H1 (cell line): ENCODE measurements around the gene PLCB1. TPM values are rescaled to one million over a fixed set of nuclear protein-coding genes. Genes with fewer than 3 reads are reported as not detected.

Experiments
- CTCF ChIA-PET: fragments of 300-600 bp; sonication (Branson Sonifier 250); formaldehyde crosslinking; loops from one replicate; lab custom pipeline; 2021; ENCODE audit not compliant: partially characterized antibody; lab: Charles Lee
- POLR2A ChIA-PET: fragments of 300-600 bp; sonication (Branson Sonifier 250); formaldehyde crosslinking; loops from one replicate; lab custom pipeline; 2021; ENCODE audit warnings: inconsistent platforms; ENCODE audit not compliant: partially characterized antibody; lab: Charles Lee
- DNase-seq, 2 experiments: peaks; one replicate each; pipeline versions ENCODE4 v3.0.0 to v3.0.0-alpha.2; 2010 to 2022; ENCODE audit warnings: low spot score in 2 of 2, low read depth in 1 of 2, mixed read lengths in 1 of 2
- FAIRE-seq: peaks from 2 replicates; lab custom pipeline; 2011; peaks lifted over from hg19 to GRCh38; lab: Jason Lieb, UNC
- H2AFZ ChIP-seq: 2 replicates; pipeline ENCODE4 v1.8.1; 2012; ENCODE audit warnings: low read length, inconsistent platforms
- H2AK5ac ChIP-seq: 2 replicates; pipeline ENCODE4 v1.6.1; 2013; ENCODE audit warnings: low read depth, low read length
- H2BK120ac ChIP-seq: replicated peaks from 2 replicates; pipeline ENCODE3; 2013; ENCODE audit warnings: low read depth, low read length, inconsistent platforms
- H2BK12ac ChIP-seq: 2 replicates; pipeline ENCODE4 v1.6.1; 2013; ENCODE audit warnings: low read depth, low read length
- H2BK15ac ChIP-seq: 2 replicates; pipeline ENCODE4 v1.6.1; 2013; ENCODE audit warnings: low read length
- H2BK20ac ChIP-seq: 2 replicates; pipeline ENCODE4 v1.6.1; 2013; ENCODE audit warnings: low read length
- H2BK5ac ChIP-seq: 2 replicates; pipeline ENCODE4 v1.6.1; 2013; ENCODE audit warnings: low read depth, low read length
- H3K14ac ChIP-seq: 2 replicates; pipeline ENCODE4 v1.6.1; 2013; ENCODE audit warnings: inconsistent platforms; ENCODE audit not compliant: insufficient read length
- H3K18ac ChIP-seq: 2 replicates; pipeline ENCODE4 v1.6.1; 2013; ENCODE audit warnings: low read length; ENCODE audit errors: extremely low read depth
- H3K23ac ChIP-seq: 2 replicates; pipeline ENCODE4 v1.6.1; 2013; ENCODE audit warnings: inconsistent platforms; ENCODE audit not compliant: insufficient read length
- H3K23me2 ChIP-seq: 2 replicates; pipeline ENCODE4 v1.6.1; 2013; ENCODE audit warnings: low read depth, low read length
- H3K27ac ChIP-seq: 2 replicates; pipeline ENCODE4 v1.6.1; 2011; ENCODE audit warnings: low read depth, low read length, inconsistent platforms
- H3K27me3 ChIP-seq, 4 experiments: replicated peaks in 1 of 4; 1 replicate in 1 of 4; 2 replicates in 3 of 4; pipeline versions ENCODE4 v1.6.1 to v1.8.1; 2011 to 2013; ENCODE audit warnings: low read length in 3 of 4, mild to moderate bottlenecking in 3 of 4, inconsistent platforms in 2 of 4, mixed read lengths in 2 of 4, moderate library complexity in 1 of 4; ENCODE audit not compliant: control insufficient read depth in 3 of 4, insufficient read depth in 3 of 4; ENCODE audit errors: extremely low read depth in 1 of 4
- H3K36me3 ChIP-seq, 4 experiments: 2 replicates each; pipeline versions ENCODE4 v1.6.1 to v1.8.1; 2011 to 2013; ENCODE audit warnings: mild to moderate bottlenecking in 4 of 4, low read length in 3 of 4, moderate library complexity in 2 of 4, control low read depth in 1 of 4, inconsistent platforms in 1 of 4; ENCODE audit not compliant: insufficient read depth in 4 of 4, control insufficient read depth in 2 of 4
- H3K4ac ChIP-seq: replicated peaks from 2 replicates; pipeline ENCODE3; 2013; ENCODE audit warnings: low read length, low read depth, mixed read lengths, inconsistent platforms; ENCODE audit not compliant: insufficient read length
- H3K4me1 ChIP-seq, 4 experiments: replicated peaks in 1 of 4; 1 replicate in 1 of 4; 2 replicates in 3 of 4; pipeline versions ENCODE4 v1.6.1 to v1.8.1; 2011 to 2013; ENCODE audit warnings: low read length in 3 of 4, inconsistent platforms in 2 of 4, mixed read lengths in 1 of 4; ENCODE audit not compliant: insufficient read depth in 4 of 4, control insufficient read depth in 3 of 4
- H3K4me2 ChIP-seq, 2 experiments: 2 replicates each; pipeline versions ENCODE4 v1.6.1 to v1.8.1; 2011 to 2013; ENCODE audit warnings: low read depth in 2 of 2, low read length in 2 of 2, control low read depth in 1 of 2, inconsistent platforms in 1 of 2, mild to moderate bottlenecking in 1 of 2; ENCODE audit not compliant: insufficient read depth in 1 of 2
- H3K4me3 ChIP-seq, 4 experiments: fragments of 200-600, 300-600 bp in 1 of 4; sonication (generic), shearing (Covaris generic), sonication (Bioruptor Twin) in 1 of 4; 2 replicates each; pipeline versions ENCODE4 v1.5.1 to v1.8.1; 2011 to 2016; ENCODE audit warnings: low read length in 4 of 4, low read depth in 3 of 4, control low read depth in 2 of 4, inconsistent platforms in 2 of 4, mild to moderate bottlenecking in 2 of 4, mixed read lengths in 1 of 4, moderate library complexity in 1 of 4; ENCODE audit not compliant: insufficient read depth in 2 of 4; ENCODE audit errors: extremely low read depth in 1 of 4
- H3K56ac ChIP-seq: replicated peaks from 2 replicates; pipeline ENCODE3; 2013; ENCODE audit warnings: low read depth, mild to moderate bottlenecking, mixed read lengths, low read length, inconsistent platforms; ENCODE audit not compliant: insufficient read length
- H3K79me1 ChIP-seq: 2 replicates; pipeline ENCODE4 v1.6.1; 2013; ENCODE audit warnings: low read depth, low read length, control low read depth
- H3K79me2 ChIP-seq, 2 experiments: 2 replicates each; pipeline versions ENCODE4 v1.6.1 to v1.8.1; 2012 to 2013; ENCODE audit warnings: low read length in 2 of 2, mild to moderate bottlenecking in 2 of 2, inconsistent platforms in 1 of 2; ENCODE audit not compliant: insufficient read depth in 2 of 2, control insufficient read depth in 1 of 2
- H3K9ac ChIP-seq, 4 experiments: replicated peaks in 1 of 4; 1 replicate in 1 of 4; 2 replicates in 3 of 4; pipeline versions ENCODE4 v1.6.1 to v1.8.1; 2011 to 2013; ENCODE audit warnings: low read depth in 3 of 4, low read length in 3 of 4, control low read depth in 2 of 4, mild to moderate bottlenecking in 2 of 4, moderate library complexity in 2 of 4, inconsistent platforms in 1 of 4; ENCODE audit errors: extremely low read depth in 1 of 4
- H3K9me3 ChIP-seq, 2 experiments: 2 replicates each; pipeline versions ENCODE4 v1.6.1 to v1.8.1; 2012 to 2013; ENCODE audit warnings: mild to moderate bottlenecking in 2 of 2, moderate library complexity in 2 of 2, control low read depth in 1 of 2, inconsistent platforms in 1 of 2, low read depth in 1 of 2, low read length in 1 of 2, mixed read lengths in 1 of 2; ENCODE audit not compliant: insufficient read depth in 2 of 2
- H4K20me1 ChIP-seq, 2 experiments: replicated peaks in 1 of 2; 2 replicates each; pipeline versions ENCODE3 to v1.8.1; 2011 to 2013; ENCODE audit warnings: inconsistent platforms in 2 of 2, low read length in 2 of 2, mild to moderate bottlenecking in 1 of 2; ENCODE audit not compliant: insufficient read depth in 2 of 2, control insufficient read depth in 1 of 2
- H4K5ac ChIP-seq: 2 replicates; pipeline ENCODE4 v1.6.1; 2013; ENCODE audit warnings: low read length, low read depth, mixed read lengths, inconsistent platforms; ENCODE audit not compliant: insufficient read length
- H4K8ac ChIP-seq: 2 replicates; pipeline ENCODE4 v1.8.0; 2013; ENCODE audit warnings: mild to moderate bottlenecking, moderate library complexity, low read length, inconsistent platforms; ENCODE audit not compliant: insufficient read depth; ENCODE audit errors: extremely low read depth
- H4K91ac ChIP-seq: replicated peaks from 2 replicates; pipeline ENCODE3; 2013; ENCODE audit warnings: low read length, mixed read lengths, inconsistent platforms; ENCODE audit not compliant: insufficient read length
- CTBP2 ChIP-seq: IDR thresholded peaks from 2 replicates; pipeline ENCODE4 v1.7.0; 2011; ENCODE audit warnings: borderline replicate concordance, mild to moderate bottlenecking, moderate library complexity, mixed read lengths, low read length; ENCODE audit not compliant: insufficient read depth, insufficient read length
- HDAC6 ChIP-seq: IDR thresholded peaks from one replicate; pipeline ENCODE4 v1.7.1; 2012; ENCODE audit warnings: low read depth, mild to moderate bottlenecking, inconsistent platforms, low read length, moderate library complexity
- SP4 ChIP-seq: IDR thresholded peaks from 2 replicates; pipeline ENCODE4 v1.6.1; 2012; ENCODE audit warnings: low read length, inconsistent platforms
- TEAD4 ChIP-seq: IDR thresholded peaks from 2 replicates; pipeline ENCODE4 v1.6.1; 2012; ENCODE audit warnings: low read depth, low read length, inconsistent platforms, mixed read lengths
- ZNF274 ChIP-seq: IDR thresholded peaks from 2 replicates; pipeline ENCODE4 v1.7.0; 2012; ENCODE audit warnings: low read length, borderline replicate concordance; ENCODE audit errors: extremely low read depth
- whole genome bisulfite sequencing, 2 experiments: shearing (Covaris generic) in 1 of 2; methylation state at CpG; one replicate each; pipeline versions ENCODE4 v1.1.6 to v1.1.7; 2013 to 2015; ENCODE audit warnings: low lambda C conversion rate in 2 of 2, mixed read lengths in 2 of 2, inconsistent platforms in 1 of 2, low coverage in 1 of 2, missing lambda C conversion rate in 1 of 2; ENCODE audit not compliant: insufficient replicate concordance in 2 of 2, insufficient coverage in 1 of 2, insufficient read length in 1 of 2; ENCODE audit errors: extremely low coverage in 1 of 2, missing lambda C conversion rate in 1 of 2; 5-methylcytosine and 5-hydroxymethylcytosine counted together
- polyA plus RNA-seq, 7 experiments: library from polyadenylated mRNA; depleted of rRNA in 3 of 7; stranded (reverse) in 5 of 7; unstranded in 2 of 7; fragments of >200 nt in 5 of 7; fragments of 200-250 nt in 2 of 7; gene quantifications; 1 replicate in 5 of 7; 2 replicates in 1 of 7; 4 replicates in 1 of 7; pipeline versions ENCODE4 v1.2.1 to v1.2.3, GENCODE V29; 2011 to 2013; ENCODE audit warnings: missing spikeins in 2 of 7, mixed read lengths in 2 of 7
- total RNA-seq: library from RNA; stranded (reverse); fragmentation: NEBNext Ultra II Directional; extraction: Animal tissue kit (Norgen Biotek cat#: 25700); gene quantifications from 2 replicates; pipeline ENCODE4 v1.2.1, GENCODE V29; 2021

PLCB1 gene
- total and polyA plus RNA-seq, 2 of the 8 experiments (the other 6 are each of a cell fraction or from before 2014, with no cell fraction given) = 2.6 to 9.1 TPM

DNA sequence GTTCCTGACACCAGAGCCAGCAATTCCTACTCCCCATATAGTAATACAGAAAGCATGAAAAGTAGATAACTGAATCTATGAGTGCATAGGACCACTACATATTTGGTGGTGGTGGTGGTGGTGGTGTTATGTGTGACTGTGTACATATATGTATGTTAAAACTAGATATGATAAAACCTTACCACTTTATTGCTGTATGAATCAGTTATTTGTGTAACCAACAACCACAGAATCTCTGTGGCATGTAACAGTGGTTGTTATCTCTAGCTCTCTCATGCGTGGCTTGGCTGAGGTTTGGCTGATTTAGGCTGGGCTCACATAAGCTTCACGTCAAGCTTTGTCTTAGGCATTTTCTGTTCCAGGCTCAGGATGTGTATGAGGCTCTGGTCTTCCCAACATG lies 55.7 kb downstream of the PLCB1 start:
- H3K36me3 ChIP-seq = no peaks in the 10 kb centered on the region
- H3K4ac ChIP-seq = no peak overlapping the region
- no peaks in the 10 kb centered on the region for H3K4me1 ChIP-seq
- H3K79me2 ChIP-seq = no peaks in the 10 kb centered on the region
- no peak overlapping the region for H4K5ac ChIP-seq
- H2BK20ac ChIP-seq = no peak overlapping the region
- no peak overlapping the region for H2BK120ac ChIP-seq
- H3K56ac ChIP-seq = no peak overlapping the region
- no peak overlapping the region for H3K27ac ChIP-seq
- H3K23me2 ChIP-seq = no peaks in the 10 kb centered on the region
- no peaks in the 10 kb centered on the region; the same call in 1 of the 2 replicates for H3K79me1 ChIP-seq
- H2BK5ac ChIP-seq = no peak overlapping the region
- no peak overlapping the region for H4K8ac ChIP-seq
- WGBS, 2 experiments = 97% methylated on average over 2 of the region's 2 CpGs; no CpG with 5 or more reads in 1 of the 2 experiments
- no peak overlapping the region for H3K4me2 ChIP-seq
- H3K18ac ChIP-seq = no peak overlapping the region
- no peaks in the 10 kb centered on the region for H3K27me3 ChIP-seq
- H2AK5ac ChIP-seq = no peak overlapping the region
- H4K91ac ChIP-seq = no peak overlapping the region
- H3K9me3 ChIP-seq = no peaks in the 10 kb centered on the region
- no peak for TF ChIP-seq CTBP2
- TF ChIP-seq HDAC6 = no peak
- no peak for TF ChIP-seq SP4
- TF ChIP-seq ZNF274 = no peak
- no peak for TF ChIP-seq TEAD4
- FAIRE-seq (no peak), DNase-seq (no peak)
- H3K23ac ChIP-seq = no peak overlapping the region
- no peak overlapping the region for H3K14ac ChIP-seq
- no peaks in the 10 kb centered on the region for H4K20me1 ChIP-seq
- CTCF ChIA-PET = no interaction called here
- H2BK12ac ChIP-seq = no peak overlapping the region
- POLR2A ChIA-PET = no interaction called here
- H2BK15ac ChIP-seq = no peak overlapping the region
- H3K4me3 ChIP-seq = no peak overlapping the region
- H2AFZ ChIP-seq = no peak overlapping the region
- no peak overlapping the region for H3K9ac ChIP-seq
